Measurements from ENCODE around the gene CEL.
"Not testable (repeated sequence)": the region's sequence is repeated elsewhere in the genome, so short reads cannot be mapped to it uniquely, and the experiment has no call there.

Gene CEL

GRCh38 chr9:133071484-133072150, 9.8 kb downstream of the CEL start:
- no peak for DNase-seq (ENCODE audit: low spot score)
- TF ChIP-seq CTCF (IDR thresholded peaks at IDR 0.05; ENCODE audit: extremely low read depth, missing control alignments): no peak

DNA sequence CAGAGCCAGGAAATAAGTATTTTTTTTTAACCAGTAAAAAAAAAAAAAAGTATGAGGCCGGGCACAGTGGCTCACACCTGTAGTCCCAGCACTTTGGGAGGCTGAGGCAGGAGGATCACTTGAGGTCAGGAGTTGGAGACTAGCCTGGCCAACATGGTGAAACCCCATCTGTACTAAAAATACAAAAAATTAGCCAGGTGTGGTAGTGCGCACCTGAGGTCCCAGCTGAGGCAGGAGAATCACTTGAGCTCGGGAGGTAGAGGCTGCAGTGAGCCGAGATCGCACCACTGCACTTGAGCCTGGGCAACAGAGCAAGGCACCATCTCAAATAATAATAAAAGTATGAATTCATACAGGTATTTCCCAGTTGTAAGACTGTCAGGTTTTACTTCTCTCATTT, 10.4 kb downstream of the CEL start:
- not testable (repeated sequence) for DNase-seq (ENCODE audit: low spot score)

GRCh38 chr9:133073086-133074014, 11.6 kb downstream of the CEL start:
- no peak for TF ChIP-seq CTCF (IDR thresholded peaks at IDR 0.05; ENCODE audit: extremely low read depth, missing control alignments)
- no peak for DNase-seq (ENCODE audit: low spot score)

DNA sequence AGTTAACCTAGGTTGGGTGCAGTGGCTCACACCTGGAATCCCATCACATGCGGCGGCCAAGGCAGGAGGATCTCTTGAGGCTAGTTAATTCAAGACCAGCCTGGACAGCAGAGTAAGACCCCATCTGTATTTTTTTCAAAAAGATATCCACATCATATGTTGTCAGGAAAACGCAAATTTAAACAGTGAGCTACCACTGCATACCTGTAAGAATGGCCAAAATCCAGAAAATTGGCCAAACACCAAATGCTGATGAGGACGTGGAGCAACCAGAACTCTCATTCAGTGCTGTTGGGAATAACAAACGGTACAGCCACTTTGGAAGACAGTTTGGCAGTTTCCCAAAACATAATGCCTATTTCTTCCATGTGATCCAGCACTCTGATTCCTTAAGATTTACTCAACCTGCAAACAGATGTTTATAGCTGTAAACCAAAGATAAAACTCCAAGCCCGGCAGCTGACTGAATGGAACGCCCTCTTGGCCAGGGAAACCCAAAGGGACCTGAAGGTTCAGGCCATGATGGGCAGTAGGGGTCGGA, 12.4 kb downstream of the CEL start:
- no peak for DNase-seq (ENCODE audit: low spot score)
- TF ChIP-seq CTCF (IDR thresholded peaks at IDR 0.05; ENCODE audit: extremely low read depth, missing control alignments): no peak

GRCh38 chr9:133075925-133076630, 14.3 kb downstream of the CEL start:
- no peak for DNase-seq (ENCODE audit: low spot score)
- TF ChIP-seq CTCF (IDR thresholded peaks at IDR 0.05; ENCODE audit: extremely low read depth, missing control alignments): no peak

DNA sequence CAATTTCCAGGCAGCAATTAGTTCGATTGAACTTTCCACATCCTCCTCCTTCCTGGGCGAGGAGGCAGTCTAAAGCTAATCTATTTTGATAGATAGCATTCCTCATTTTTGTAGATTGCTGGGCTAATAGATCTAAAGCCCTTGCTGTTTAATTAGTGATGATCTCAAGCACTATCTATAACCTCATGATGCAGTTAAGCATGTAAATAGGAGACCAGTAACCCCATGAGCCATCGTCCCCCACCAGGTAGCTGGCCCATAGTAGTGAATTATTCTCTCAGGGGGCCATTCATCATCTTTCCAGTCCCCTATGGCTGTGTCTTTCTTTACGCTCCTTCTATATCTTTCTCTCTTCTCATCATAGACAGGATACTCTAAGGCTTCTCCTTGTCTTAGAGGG, 14.9 kb downstream of the CEL start:
- TF ChIP-seq CTCF (IDR thresholded peaks at IDR 0.05; ENCODE audit: extremely low read depth, missing control alignments): no peak
- DNase-seq (ENCODE audit: low spot score): no peak

- no peak for DNase-seq (ENCODE audit: low spot score)
- TF ChIP-seq CTCF (IDR thresholded peaks at IDR 0.05; ENCODE audit: extremely low read depth, missing control alignments): no peak
Measured at GRCh38 chr9:133078486-133078885, 16.7 kb downstream of the CEL start.

Measured in GM20000 (cell line).